T-helper 9 cell (primary cell): ENCODE data around the gene HSD3B7.

ENCODE experiments used
- DNase-seq: peaks from one replicate; pipeline ENCODE4 v3.0.0-alpha.2; 2020

HSD3B7 gene

DNA sequence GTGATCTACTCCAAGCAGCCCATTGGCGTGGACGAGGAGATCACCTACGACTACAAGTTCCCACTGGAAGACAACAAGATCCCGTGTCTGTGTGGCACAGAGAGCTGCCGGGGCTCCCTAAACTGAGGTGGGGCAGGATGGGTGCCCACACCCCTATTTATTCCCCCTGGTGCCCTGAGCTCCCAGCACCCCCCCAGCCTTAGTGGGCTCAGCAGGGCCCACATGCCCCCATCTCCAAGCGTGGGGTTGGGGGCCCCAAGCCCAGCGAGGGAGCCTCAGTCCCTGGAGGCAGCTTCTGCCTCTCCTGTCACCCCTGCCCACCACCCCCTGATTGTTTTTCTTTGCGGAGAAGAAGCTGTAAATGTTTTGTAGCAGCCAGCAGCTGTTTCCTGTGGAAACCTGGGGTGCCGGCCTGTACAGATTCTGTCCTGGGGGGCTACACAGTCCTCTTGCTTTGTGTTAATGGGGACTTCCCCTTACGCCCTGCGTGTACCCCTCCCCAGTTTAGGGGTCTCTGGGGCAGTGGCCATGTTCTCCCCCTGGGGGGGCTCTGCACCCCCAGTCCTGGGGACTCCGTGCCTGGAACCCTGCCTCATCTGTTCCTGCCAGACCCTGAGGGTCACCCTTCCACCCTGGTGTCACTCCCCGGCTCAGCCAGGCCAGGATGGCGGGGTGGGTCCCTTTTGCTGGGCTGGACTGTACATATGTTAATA is 953 bp upstream of the HSD3B7 start:
- DNase-seq, result no peak

DNA sequence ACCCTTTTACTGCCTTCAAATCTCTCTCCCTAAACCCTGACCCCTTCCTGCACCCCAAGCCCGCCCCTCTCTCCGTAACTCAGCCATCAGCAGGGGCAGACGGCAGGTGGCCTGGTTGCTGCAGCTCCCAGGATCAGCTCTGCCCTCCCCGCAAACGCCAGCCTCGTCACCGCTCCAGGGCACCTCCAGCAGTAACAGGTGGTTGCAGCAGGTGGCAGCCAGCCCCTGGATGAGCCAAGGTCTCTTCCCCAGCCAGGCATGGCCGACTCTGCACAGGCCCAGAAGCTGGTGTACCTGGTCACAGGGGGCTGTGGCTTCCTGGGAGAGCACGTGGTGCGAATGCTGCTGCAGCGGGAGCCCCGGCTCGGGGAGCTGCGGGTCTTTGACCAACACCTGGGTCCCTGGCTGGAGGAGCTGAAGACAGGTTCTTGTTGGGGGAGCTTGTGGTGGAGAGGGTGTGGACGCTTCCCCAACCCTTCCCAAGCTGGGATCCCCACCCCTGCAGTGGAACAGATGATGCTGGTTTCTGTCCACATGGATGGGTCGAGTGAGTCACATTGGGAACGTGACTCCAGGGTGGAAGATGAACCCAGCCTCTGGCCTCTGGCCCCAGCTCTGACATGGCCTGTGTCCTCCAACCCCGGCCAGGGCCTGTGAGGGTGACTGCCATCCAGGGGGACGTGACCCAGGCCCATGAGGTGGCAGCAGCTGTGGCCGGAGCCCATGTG is 558 bp downstream of the HSD3B7 start:
- no peak for DNase-seq

DNA sequence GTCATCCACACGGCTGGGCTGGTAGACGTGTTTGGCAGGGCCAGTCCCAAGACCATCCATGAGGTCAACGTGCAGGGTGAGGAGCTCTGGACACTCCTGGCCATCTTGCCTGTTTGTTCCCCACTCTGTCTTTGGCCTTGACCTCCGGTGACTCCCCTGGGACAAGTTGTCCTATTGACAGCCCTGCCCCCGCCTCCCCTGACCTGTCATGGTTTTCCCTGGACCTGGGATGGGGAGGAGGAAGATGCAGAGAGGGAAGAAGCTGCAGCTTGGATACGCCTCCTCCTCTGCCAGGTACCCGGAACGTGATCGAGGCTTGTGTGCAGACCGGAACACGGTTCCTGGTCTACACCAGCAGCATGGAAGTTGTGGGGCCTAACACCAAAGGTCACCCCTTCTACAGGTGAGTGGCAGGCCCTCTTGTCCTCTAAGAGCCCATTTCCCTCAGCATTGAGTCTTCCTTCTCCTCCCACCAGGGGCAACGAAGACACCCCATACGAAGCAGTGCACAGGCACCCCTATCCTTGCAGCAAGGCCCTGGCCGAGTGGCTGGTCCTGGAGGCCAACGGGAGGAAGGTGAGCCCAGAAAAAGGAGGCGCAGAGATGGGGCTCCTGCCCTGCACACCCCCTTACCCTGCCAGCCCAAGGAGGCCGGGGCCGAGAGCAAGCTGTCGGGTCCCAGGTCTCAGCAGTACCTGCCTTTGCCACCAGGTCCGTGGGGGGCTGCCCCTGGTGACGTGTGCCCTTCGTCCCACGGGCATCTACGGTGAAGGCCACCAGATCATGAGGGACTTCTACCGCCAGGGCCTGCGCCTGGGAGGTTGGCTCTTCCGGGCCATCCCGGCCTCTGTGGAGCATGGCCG is 1.4 kb downstream of the HSD3B7 start:
- DNase-seq, result no peak

DNA sequence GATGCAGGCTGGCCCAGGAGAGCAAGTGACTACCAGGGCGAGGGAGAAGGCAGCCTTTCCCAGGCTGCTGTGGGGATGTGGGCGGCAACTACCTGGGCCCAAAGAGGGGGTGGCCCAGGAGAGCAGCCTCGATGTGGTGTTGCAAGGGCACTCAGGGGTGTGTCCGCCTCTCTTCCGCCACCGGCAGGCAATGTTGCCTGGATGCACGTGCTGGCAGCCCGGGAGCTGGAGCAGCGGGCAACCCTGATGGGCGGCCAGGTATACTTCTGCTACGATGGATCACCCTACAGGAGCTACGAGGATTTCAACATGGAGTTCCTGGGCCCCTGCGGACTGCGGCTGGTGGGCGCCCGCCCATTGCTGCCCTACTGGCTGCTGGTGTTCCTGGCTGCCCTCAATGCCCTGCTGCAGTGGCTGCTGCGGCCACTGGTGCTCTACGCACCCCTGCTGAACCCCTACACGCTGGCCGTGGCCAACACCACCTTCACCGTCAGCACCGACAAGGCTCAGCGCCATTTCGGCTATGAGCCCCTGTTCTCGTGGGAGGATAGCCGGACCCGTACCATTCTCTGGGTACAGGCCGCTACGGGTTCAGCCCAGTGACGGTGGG is 2.7 kb downstream of the HSD3B7 start:
- DNase-seq, result no peak

DNA sequence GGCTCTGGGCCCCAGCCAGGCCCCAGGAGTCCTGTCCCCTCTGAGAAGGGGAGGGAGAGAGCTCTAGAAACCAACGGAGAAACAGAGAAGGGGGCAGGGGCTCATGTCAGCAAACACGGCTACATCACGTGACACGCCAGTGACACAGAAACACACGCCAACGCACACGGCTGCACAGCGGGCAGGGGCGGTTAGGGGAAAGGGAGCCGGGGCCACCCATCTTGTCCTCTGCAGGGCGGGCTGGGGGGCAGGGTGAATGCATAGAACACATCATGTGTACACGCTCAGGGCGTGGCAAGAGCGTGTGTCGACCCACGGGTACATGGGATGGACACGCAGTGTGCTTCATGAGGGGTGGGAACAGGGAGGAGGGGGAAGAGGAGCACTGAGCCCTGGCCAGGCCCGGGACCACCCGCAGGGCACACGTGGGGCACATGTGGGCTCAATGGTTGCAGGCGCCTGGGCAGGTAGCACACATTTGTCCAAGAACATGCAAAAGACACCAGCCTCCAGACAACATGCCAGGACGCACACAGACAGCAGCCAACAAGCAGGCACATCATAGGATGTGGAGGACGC is 4.6 kb downstream of the HSD3B7 start:
- DNase-seq, result no peak

DNA sequence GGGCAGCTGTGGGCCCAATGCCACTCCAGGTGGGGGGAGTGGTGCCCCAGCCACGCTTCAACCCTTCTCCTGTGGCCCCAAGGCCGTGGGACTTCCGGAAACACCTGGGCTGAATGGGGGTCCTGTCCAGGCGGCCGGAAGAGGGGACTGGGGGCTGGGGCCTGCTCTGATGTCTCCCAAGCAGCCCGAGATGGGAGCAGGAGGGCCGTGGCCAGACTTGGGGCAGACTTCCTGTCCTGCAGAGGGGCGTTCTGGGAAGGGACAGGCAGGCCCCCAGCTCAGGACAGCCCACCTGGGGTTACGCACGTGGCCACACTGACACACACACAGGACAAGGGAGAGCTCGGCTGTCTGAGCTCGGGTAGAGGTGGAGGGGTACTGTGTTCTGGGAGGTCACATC is 5.1 kb downstream of the HSD3B7 start:
- no peak for DNase-seq

DNA sequence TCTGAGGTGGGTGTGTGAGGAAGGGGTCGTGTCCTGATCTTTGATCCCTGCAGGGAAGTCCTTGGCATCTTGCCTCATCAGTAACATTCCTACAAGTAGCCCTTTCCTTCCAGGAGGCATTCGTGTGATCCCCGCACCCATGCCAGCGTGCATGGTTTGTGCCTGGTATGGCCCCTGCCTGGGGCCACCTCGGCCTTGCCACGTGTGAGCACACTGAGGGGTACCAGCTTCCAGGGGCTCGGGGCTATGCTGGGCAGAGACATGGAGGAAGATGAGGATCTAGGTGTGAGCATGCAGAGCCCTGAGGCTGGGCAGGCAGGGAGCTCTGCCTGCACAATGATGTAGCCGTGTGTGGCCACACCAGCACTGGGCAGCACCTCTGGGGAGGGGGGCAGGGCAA is 6.0 kb downstream of the HSD3B7 start:
- no peak for DNase-seq

DNA sequence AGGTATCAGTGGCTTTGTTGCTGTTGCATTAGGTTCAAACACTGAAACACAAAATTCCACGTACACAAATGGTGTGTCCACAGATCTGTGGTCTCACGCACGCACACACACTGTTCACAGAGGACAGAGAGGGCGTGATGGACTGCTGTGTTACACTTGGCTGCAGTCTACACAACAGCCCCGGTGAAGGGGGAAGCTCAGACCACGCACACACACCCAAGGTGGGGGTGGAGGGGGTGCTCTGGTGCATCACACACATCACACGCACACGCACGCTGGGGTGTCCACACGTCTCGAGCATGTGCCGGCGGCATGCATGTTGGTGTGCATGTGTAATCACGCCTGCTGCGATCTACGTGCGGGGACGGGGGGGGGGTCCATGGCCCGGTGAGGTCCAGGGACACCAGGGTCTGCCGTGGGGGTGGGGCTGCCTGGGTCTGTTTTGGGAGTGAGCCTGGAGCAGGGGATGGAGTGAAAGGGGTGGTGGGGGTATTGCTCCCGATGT is 7.3 kb downstream of the HSD3B7 start:
- DNase-seq, result no peak

DNA sequence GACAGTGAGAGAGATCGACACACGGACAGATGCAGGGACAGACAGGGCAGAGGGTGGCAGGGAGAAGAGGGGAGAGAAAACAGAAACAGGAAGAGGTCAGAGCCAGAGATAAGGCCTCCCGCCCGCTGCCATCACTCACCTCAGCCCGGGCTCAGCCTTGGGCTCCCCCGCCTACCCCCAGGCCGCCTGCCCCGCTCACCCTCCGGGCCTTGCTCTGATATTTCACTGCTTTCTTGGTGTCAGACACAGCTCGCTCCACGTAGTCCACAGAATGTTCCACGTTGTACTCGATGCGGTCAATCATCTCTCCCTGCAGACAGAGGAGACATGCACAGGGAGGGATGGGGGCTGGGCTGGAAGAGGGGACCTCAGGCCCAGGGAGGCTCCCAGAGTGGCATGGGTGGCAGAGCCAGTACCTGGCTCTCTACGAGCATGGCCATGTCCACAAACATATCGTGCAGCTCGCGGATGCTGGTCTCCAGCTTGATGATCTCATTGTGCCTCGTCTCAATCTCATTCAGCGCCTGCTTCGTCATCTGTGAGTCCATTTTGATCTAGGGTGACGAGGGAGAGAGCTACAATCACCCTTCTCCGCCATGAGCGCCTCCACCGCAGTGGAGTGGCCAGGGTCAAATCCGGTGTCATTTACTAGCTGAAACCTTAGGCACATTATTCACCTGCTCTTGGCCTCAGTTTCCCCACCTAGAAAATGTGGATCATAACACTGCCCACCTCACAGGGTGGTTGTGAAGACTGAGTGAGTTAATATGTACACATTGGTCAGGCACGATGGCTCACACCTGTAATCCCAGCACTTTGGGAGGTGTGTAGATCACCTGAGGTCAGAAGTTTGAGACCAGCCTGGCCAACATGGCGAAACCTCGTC is 8.2 kb downstream of the HSD3B7 start:
- no peak for DNase-seq

DNA sequence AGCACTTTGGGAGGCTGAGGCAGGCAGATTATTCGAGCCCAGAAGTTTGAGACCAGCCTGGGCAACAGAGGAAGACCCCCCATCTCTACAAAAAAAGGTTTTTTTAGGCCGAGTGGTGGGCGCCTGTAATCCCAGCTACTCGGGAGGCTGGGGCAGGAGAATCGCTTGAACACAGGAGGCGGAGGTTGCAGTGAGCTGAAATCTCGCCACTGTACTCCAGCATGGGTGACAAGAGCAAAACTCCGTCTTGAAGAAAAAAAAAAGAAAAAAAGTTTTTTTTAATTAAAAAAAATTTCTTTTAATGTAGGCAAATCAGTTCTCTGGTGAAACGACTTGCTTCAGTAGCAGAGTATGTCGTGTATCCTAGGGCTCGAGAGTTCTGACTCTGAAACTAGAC is 10.9 kb downstream of the HSD3B7 start:
- no peak for DNase-seq

DNA sequence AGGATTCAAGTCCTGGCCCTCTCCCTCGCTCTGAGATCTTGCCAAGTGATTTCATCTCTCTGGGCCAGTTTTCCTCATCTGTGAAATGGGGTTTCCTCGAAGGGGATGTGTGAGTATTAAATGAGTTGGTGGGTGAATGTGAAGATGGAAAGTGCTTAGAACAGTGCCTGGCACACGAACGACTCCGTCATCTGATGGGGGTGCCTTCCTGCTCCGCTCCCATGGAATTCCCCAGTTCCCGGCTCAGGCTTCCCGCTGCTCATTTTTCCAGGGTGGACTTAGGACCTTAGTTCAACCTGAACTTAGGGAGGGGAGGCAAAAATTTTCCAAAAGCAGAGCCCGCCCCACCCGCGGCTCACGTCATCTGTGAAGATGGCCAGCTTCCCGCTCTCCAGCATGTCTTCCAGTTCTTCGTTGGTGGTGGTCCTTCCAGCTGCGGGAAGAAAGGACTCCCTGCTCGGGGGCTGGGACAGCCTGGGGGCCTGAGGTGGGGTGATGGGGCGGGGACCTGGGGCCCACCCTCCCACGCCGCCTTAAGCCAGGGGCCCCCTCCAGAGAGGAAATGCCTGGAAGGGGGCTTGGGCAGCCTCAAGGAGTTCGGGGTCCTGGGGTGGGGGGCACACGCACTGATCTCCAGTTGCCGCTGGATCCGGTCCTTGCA is 11.4 kb downstream of the HSD3B7 start:
- no peak for DNase-seq

DNA sequence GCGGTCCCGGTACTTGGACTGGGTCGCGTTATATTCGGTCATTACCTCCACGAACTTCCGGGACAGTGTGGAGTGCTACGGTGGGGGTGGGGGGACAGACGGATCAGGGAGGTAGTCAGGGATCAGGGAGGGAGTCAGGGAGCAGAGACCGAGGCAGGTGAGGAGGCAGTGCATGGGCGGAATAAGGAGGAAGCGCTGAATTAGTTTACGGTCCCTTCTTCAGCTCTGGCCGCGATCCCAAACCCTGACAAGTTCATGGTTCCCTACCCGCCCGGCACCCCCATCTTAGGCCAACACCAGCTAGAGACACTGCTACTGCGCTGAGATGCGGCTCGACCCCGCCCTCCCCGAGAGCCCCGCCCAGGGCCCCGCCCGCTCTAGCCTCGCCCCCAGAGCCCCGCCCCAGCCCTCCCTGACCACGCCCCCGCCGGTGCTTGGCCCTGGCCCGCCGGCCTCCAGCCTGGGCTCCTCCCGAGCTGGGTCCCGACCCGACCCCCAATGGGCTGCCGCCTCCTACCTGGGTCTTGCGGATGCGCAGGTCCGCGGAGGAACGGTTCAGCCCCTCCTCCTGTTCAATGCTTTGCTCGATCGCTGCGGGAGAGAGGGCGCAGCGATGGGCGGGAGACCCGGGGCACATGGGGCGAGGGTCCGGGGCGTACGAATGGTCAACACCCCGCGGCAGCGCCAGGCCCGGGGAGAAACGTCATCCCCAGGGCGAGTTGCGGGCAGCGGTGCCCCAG is 12.1 kb downstream of the HSD3B7 start:
- peak; percentile 84 for DNase-seq

DNA sequence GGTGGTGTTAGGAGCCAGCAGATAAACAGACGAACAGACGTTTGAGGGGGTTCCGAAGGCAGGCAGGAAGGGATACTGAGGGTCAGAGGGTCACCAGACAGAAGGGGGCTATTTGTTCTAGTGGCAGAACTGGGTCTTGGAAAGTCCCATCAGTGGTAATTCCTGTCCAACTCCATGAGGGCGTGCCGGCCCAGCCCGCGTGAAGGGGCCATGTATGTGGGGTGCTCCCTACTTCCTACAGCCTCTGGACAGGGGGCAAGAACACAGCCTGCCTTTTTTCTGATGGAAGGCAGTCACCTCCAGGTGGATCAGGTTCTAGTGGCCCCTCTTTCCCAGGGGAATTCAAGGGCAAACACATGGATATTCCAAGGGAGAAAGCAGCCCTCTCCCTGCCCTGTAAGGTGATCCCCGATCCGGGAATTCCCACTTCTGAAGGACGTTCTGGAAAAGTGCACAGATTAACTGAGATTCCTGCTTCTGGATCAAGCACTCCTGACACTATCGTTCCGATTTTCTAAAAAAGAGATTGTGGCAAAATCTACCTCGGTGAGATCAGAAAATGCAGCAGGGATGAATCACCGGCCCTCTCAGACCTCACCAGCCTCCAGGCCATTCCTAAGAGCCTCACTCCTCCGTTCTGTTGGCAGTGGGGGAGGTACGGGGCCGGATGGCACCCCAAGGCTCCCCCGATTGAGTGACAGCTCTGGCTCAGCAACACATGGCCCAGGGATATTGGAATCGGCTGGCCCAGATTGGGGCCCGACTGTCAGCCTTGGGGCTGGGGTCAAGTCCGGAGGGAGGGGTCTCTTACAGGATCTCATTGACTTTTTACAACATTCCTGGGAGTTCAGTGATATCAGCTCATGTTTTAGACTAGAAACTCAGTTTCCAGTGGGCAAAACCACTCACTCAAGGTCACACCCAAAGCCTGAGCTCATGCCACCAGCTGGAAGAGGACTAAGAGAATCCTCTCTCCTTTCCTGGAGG is 13.0 kb downstream of the HSD3B7 start:
- no peak for DNase-seq

DNA sequence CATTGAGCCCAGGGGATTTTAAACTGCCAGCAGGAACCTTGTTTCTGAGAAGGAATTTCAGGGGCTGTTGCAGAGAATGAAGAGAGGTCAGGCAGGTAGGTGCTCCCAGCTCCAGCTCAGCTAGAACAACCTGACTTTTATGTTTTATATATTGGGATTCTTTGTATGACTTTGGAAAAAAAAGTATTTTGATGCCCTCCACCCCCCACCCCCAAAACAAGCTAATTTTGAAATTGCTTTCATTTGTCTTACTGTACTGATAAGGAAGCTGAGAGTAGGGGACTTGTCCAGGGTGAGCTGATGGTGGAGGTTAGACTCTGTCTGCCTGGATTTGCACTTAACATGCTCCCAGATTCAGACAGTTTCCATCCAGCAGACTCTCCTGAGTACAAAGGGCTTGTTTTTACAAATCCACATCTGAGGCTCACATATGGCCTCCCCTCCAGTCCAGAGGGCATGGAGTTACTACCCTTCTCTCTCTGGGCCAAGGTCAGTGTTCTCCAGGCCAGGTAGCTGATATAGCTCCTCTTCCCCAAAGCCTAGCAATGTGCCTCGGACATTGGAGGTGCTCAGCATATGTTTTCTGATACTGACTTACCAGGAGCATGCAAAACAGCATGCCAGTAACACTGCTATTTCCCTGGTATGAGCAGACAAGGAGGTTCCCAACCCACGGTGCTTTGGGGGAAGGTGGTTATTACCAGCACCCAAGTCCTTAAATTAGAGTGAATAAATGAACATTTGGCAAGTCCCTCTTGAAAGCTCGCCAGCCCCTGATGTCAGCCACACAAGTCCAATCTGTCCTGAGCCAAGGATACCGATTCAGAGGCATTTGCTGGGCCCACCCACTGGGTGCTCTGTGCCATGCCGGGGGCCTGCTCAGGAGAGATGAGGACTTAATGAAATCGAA is 14.1 kb downstream of the HSD3B7 start:
- no peak for DNase-seq

DNA sequence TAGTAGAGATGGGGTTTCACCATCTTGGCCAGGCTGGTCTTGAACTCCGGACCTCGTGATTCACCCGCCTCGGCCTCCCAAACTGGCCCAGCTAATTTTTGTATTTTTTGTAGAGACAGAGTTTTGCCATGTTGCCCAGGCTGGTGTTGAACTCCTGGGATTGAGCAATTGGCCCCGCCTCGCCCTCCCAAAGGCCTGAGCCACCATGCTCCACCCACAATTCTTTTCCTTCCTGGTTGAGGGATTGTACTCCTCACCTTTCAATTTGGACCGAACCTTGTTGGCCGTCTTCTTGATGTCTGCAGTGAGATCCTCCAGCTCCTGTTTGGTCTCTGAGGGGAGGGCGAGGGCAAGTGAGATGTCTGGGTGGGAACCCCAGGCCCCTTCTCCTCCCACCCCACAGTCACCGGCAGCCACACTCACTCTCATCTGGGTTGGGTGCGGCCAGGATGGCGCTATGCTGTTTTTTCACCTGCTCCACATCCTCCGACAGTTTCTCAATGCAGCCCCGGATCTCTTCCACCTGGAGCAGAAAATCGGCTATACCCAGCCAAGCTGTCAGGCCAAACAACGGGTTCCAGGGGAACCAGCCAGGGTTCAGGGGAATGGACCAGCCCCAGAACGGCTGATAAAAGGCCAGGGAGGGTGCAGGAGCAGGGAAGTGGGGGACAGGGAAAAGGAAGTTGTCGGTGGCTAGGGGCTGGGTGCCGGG is 15.8 kb downstream of the HSD3B7 start:
- DNase-seq, result no peak

DNA sequence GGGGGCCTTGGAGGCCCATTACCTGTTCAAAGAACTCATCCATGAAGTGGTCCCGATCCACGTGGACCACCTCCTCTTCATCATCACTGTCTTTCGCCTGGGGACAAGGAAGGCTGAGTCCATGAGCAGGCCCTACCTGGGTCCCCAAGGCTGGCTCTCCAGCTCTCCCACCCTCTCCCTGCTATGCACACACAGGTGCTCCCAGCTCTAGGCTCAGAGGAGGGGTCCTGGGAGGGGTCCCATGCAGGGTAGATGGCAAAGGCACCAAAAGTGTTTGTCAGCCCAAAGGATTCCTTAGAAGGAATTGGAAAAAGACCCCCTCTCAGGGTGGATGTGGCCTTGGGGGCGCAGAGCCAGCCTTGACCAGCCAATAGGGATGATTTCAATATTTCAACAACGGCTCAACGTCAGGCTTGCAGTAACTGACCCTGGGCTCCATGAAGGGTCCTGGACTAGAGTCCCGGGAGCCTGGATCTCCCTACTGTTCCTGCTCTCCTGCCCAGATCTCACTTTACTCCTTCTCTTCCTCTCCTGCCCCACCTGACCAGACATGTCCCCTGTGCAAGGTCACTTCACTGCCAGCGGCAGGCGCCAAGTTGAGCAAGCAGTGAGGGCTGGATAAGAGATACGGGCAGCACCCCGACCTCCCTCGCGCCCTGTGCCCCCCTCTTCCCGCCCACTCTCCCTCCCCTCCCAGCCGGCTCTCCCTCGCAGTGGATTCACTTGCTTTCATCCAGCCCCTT is 16.7 kb downstream of the HSD3B7 start:
- DNase-seq, result no peak
